Measurements from ENCODE around the gene RCHY1.
"Not testable (repeated sequence)": the region's sequence is repeated elsewhere in the genome, so short reads cannot be mapped to it uniquely, and the experiment has no call there.

The RCHY1 gene

DNA sequence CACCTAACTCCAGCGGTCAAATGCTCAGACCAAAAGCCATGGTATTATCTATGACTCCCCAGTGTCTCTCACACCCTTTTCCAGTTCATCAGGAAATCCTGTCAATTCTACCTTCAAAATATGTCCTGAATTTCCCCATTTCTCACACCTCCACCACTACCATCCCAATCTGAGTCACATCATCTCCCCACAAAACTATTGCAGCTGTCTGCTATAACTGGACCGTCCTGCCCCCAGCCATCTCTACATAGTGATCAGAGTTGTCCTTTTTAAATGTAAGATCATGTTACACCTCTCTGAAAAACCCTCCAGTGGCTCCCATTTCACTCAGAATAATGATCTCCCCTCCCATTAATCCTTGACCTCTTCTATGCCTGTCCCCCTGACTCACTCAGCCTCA lies 34.8 kb upstream of the RCHY1 start:
- no peaks in the 10 kb centered on the region for H3K36me3 ChIP-seq
- TF ChIP-seq, protein P1, sequence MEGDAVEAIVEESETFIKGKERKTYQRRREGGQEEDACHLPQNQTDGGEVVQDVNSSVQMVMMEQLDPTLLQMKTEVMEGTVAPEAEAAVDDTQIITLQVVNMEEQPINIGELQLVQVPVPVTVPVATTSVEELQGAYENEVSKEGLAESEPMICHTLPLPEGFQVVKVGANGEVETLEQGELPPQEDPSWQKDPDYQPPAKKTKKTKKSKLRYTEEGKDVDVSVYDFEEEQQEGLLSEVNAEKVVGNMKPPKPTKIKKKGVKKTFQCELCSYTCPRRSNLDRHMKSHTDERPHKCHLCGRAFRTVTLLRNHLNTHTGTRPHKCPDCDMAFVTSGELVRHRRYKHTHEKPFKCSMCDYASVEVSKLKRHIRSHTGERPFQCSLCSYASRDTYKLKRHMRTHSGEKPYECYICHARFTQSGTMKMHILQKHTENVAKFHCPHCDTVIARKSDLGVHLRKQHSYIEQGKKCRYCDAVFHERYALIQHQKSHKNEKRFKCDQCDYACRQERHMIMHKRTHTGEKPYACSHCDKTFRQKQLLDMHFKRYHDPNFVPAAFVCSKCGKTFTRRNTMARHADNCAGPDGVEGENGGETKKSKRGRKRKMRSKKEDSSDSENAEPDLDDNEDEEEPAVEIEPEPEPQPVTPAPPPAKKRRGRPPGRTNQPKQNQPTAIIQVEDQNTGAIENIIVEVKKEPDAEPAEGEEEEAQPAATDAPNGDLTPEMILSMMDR (IDR thresholded peaks at IDR 0.05): no peak
- H3K4me3 ChIP-seq (ENCODE audit: low read depth in 1 of 2, low read length in 1 of 2): no peak overlapping the region
- H3K27ac ChIP-seq: no peak overlapping the region
- H3K27me3 ChIP-seq: no peaks in the 10 kb centered on the region
- no peaks in the 10 kb centered on the region for H3K4me1 ChIP-seq (ENCODE audit: control insufficient read depth in 1 of 2, insufficient read depth in 1 of 2, low read depth in 1 of 2, low read length in 1 of 2)
- no peaks in the 10 kb centered on the region for H3K9me3 ChIP-seq

DNA sequence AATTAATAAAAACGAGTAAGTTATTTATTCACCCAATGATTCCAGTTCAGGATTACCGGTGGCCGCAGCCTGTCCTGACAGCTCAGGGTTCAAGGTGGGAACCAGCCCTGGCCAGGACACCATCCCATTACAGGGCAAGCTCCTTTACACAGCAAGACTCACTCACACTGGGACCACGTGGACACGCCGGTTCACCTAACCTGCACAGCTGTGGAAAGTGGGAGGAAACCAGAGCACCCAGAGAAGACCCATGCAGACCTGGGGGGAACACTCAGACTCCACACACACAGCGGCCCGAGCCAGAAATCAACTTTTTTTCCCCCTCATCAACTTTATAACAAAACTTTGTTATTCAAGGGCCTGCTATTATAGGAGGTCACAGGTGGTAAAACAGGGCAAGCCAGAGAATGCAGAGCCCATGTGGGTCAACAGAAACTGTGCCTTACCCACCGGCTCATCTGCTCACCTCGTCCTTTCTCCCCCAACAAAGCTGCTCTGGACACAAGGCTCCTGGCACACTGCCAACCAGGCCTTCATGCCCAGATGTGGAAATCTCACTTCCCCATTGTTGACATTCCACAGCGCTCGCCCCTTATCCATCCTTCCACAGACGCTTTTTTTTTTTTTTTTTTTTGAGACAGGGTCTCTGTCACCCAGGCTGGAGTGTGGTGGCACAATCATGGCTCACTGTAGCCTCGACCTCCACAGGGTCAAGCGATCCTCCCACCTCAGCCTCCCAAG lies 33.6 kb upstream of the RCHY1 start:
- H3K27me3 ChIP-seq: no peaks in the 10 kb centered on the region
- H3K27ac ChIP-seq: no peak overlapping the region
- H3K36me3 ChIP-seq: no peaks in the 10 kb centered on the region
- TF ChIP-seq, protein P1 (IDR thresholded peaks at IDR 0.05): no peak
- no peaks in the 10 kb centered on the region for H3K9me3 ChIP-seq
- H3K4me3 ChIP-seq (ENCODE audit: low read depth in 1 of 2, low read length in 1 of 2): no peak overlapping the region
- no peaks in the 10 kb centered on the region for H3K4me1 ChIP-seq (ENCODE audit: control insufficient read depth in 1 of 2, insufficient read depth in 1 of 2, low read depth in 1 of 2, low read length in 1 of 2)

DNA sequence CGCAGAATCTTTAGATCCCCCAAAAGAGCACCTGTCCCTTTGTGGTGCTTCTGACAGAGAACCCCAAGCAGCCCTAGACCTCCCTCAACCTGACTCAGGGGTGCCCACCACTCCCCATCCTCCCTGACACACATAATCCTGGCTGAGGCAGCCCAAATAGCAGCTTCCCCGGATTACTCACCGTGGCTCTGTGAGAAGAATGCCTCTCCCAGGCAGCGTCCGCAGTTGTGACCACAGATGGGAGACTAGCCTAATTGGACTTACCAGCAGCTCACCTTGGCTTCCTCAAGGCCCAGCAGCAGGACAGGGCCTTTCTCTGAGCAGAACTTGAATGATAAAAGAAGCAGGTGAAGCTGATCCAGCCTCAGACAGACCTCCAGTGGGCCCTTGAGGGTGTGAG lies 31.3 kb upstream of the RCHY1 start:
- H3K4me3 ChIP-seq (ENCODE audit: low read depth in 1 of 2, low read length in 1 of 2): no peak overlapping the region
- H3K4me1 ChIP-seq (ENCODE audit: control insufficient read depth in 1 of 2, insufficient read depth in 1 of 2, low read depth in 1 of 2, low read length in 1 of 2): no peaks in the 10 kb centered on the region
- H3K27me3 ChIP-seq: no peaks in the 10 kb centered on the region

DNA sequence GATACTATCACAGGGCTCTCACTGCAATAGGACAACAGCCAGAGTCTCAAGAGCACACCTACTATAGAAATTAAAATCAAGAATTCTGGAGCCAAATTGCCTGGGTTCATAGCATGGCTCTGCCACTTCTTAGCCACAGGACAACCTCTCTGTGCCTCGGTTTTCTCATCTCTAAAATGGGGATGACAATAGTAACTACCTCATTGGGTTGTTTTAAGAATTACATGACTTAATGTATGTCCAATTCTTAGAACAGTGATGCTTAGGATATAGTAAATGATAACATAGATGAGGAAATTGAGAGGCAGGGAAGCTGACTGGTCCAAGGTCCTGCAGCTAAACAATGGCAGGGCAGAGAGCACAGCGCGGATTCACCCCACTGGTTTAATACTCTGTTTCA lies 30.7 kb upstream of the RCHY1 start:
- H3K4me3 ChIP-seq (ENCODE audit: low read depth in 1 of 2, low read length in 1 of 2): no peak overlapping the region
- H3K36me3 ChIP-seq: no peaks in the 10 kb centered on the region
- TF ChIP-seq, protein P1 (IDR thresholded peaks at IDR 0.05): no peak
- no peaks in the 10 kb centered on the region for H3K9me3 ChIP-seq
- H3K27ac ChIP-seq: no peak overlapping the region
- H3K27me3 ChIP-seq: no peaks in the 10 kb centered on the region
- H3K4me1 ChIP-seq (ENCODE audit: control insufficient read depth in 1 of 2, insufficient read depth in 1 of 2, low read depth in 1 of 2, low read length in 1 of 2): no peaks in the 10 kb centered on the region

More for the DNA sequence above, 31.3 kb upstream of the RCHY1 start:
- no peaks in the 10 kb centered on the region for H3K36me3 ChIP-seq
- no peaks in the 10 kb centered on the region for H3K9me3 ChIP-seq
- no peak overlapping the region for H3K27ac ChIP-seq
- TF ChIP-seq, protein P1 (IDR thresholded peaks at IDR 0.05): no peak

DNA sequence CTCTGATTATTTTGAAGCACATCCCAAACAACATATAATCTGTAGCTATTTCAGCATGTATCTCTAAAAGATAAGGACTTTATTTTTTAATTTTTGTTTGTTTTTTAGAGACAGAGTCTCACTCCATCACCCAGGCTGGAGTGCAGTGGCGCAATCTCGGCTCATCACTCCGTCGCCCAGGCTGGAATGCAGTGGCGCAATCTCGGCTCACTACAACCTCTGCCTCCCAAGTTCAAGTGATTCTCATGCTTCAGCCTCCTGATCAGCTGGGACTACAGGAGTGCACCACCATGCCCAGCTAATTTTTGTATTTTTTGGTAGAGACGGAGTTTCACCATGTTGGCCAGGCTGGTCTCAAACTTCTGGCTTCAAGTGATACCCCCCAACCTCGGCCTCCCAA lies 30.0 kb upstream of the RCHY1 start:
- H3K36me3 ChIP-seq; H3K9me3 ChIP-seq; H3K27ac ChIP-seq; H3K4me1 ChIP-seq (ENCODE audit: control insufficient read depth in 1 of 2, insufficient read depth in 1 of 2, low read depth in 1 of 2, low read length in 1 of 2); H3K4me3 ChIP-seq (ENCODE audit: low read depth in 1 of 2, low read length in 1 of 2); H3K27me3 ChIP-seq: not testable (repeated sequence)

DNA sequence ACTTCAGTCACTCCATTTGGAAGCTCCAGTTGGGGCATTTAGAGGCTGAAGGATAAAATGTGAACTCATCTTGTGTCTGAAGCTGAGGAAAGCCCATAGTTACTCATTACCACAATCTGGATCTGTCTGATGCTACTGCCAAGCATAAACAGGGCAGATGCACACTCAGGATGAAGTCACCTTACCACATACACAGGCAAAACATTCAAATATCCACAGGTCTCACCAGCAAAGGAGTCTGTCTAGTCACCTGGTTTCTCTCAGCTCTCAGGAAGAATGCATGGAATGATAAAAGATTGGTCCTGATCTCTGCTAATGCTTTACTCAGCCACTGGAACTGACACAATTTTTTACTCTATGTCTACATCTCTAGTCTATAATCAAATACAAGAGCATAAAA lies 28.6 kb upstream of the RCHY1 start:
- Histone ChIP-seq H3K9me3 (no peaks in the 10 kb centered on the region), H3K27ac (no peak overlapping the region), H3K36me3 (no peaks in the 10 kb centered on the region), H3K27me3 (no peaks in the 10 kb centered on the region), H3K4me1 (ENCODE audit: control insufficient read depth in 1 of 2, insufficient read depth in 1 of 2, low read depth in 1 of 2, low read length in 1 of 2) (no peaks in the 10 kb centered on the region), H3K4me3 (ENCODE audit: low read depth in 1 of 2, low read length in 1 of 2) (no peak overlapping the region)
- TF ChIP-seq, protein P1 (IDR thresholded peaks at IDR 0.05): no peak

DNA sequence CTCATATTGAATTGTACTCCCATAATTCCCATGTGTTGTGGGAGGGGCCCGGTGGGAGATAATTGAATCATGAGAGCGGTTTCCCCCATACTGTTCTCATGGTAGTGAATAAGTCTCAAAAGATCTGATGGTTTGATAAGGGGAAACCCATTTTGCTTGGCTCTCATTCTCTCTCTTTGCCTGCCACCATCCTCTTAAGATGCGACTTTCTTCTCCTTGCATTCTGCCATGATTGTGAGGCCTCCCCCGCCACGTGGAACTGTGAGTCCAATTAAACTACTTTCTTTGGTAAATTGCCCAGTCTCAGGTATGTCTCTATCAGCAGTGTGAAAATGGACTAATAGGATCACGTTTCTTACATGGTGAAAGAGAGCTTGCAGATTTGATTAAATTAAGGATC lies 23.1 kb upstream of the RCHY1 start:
- not testable (repeated sequence) for H3K9me3 ChIP-seq; H3K27me3 ChIP-seq; H3K36me3 ChIP-seq; H3K4me3 ChIP-seq (ENCODE audit: low read depth in 1 of 2, low read length in 1 of 2); H3K27ac ChIP-seq; H3K4me1 ChIP-seq (ENCODE audit: control insufficient read depth in 1 of 2, insufficient read depth in 1 of 2, low read depth in 1 of 2, low read length in 1 of 2)

DNA sequence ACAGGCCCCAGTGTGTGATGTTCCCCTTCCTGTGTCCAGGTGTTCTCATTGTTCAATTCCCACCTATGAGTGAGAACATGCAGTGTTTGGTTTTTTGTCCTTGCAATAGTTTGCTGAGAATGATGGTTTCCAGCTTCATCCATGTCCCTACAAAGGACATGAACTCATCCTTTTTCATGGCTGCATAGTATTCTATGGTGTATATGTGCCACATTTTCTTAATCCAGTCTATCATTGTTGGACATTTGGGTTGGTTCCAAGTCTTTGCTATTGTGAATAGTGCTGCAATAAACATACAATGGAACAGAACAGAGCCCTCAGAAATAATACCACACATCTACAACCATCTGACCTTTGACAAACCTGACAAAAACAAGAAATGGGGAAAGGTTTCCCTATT lies 19.7 kb upstream of the RCHY1 start:
- not testable (repeated sequence) for H3K36me3 ChIP-seq; H3K9me3 ChIP-seq; H3K27me3 ChIP-seq; H3K27ac ChIP-seq; H3K4me3 ChIP-seq (ENCODE audit: low read depth in 1 of 2, low read length in 1 of 2); H3K4me1 ChIP-seq (ENCODE audit: control insufficient read depth in 1 of 2, insufficient read depth in 1 of 2, low read depth in 1 of 2, low read length in 1 of 2)

DNA sequence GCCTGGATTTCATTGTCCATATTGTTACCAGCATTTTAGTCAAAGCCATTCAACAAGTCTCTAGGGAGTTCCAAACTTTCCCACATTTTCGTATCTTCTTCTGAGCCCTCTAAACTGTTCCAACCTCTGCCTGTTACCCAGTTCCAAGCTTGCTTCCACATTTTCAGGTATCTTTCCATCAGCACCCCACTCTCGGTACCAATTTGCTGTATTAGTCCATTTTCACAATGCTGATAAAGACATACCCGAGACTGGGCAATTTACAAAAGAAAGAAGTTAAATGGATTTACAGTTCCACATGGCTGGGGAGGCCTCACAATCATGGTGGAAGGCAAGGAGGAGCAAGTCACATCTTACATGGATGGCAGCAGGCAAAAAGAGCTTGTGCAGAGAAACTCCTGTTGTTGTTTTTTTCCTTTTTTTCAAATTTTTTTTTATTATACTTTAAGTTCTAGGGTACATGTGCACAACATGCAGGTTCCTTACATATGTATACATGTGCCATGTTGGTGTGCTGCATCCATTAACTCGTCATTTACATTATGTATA lies 19.2 kb upstream of the RCHY1 start:
- not testable (repeated sequence) for H3K9me3 ChIP-seq; H3K27ac ChIP-seq; H3K4me3 ChIP-seq (ENCODE audit: low read depth in 1 of 2, low read length in 1 of 2); H3K27me3 ChIP-seq; H3K4me1 ChIP-seq (ENCODE audit: control insufficient read depth in 1 of 2, insufficient read depth in 1 of 2, low read depth in 1 of 2, low read length in 1 of 2); H3K36me3 ChIP-seq
